ENCODE results near the gene LMO3. TPM values are rescaled to one million over a fixed set of nuclear protein-coding genes. Genes with fewer than 3 reads are reported as not detected.

The LMO3 gene
- total RNA-seq, 1 donor from 2014 or later, result 0.98 TPM

DNA sequence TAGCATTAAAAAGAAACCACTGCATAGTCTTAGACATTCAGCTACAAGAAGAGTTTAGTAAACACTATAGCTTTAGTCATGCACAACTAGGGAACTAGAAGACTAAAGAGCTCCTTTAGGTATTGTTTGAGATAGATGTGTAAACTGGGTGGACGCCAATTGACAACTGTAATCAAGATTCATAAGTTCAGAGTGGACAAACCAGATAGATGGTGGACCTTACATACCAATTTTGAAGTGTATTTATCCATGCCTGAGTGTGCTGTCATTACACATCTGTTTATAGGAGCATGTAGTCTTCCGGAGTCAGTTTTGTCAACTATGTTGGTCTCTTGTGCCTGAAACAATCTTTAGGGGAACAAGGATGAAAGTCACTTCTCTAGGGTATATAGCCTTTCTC, 96.6 kb downstream of the LMO3 start:
- no peak for FAIRE-seq
- H3K27ac ChIP-seq (ENCODE audit: low read depth, low read length), result no peak overlapping the region
- no peak for DNase-seq (ENCODE audit: low read depth)
- H3K36me3 ChIP-seq (ENCODE audit: insufficient read depth, low read length), result no peaks in the 10 kb centered on the region
- H3K9ac ChIP-seq (ENCODE audit: low read length), result no peak overlapping the region
- H3K27me3 ChIP-seq (ENCODE audit: insufficient read depth, low read length), result no peaks in the 10 kb centered on the region
- no peak overlapping the region for H3K27ac Mint-ChIP-seq (ENCODE audit: unreplicated experiment)
- no peaks in the 10 kb centered on the region for H4K20me1 ChIP-seq (ENCODE audit: insufficient read depth, low read length)
- no peaks in the 10 kb centered on the region for H3K9me3 ChIP-seq (ENCODE audit: insufficient read depth, low read depth, low read length)
- H2AFZ ChIP-seq (ENCODE audit: low read depth, low read length), result no peak overlapping the region
- H3K4me3 ChIP-seq (ENCODE audit: insufficient read depth, low read depth, low read length), result no peak overlapping the region
- H3K4me1 ChIP-seq (ENCODE audit: insufficient read depth, low read length), result no peaks in the 10 kb centered on the region
- no peak overlapping the region for H3K4me2 ChIP-seq (ENCODE audit: low read length)
- H3K27me3 Mint-ChIP-seq (ENCODE audit: low read depth, unreplicated experiment), result peaks cover 4% of the 10 kb centered on the region
- H3K79me2 ChIP-seq (ENCODE audit: insufficient read depth, low read length), result no peaks in the 10 kb centered on the region
- H3K9me3 Mint-ChIP-seq (ENCODE audit: unreplicated experiment), result no peaks in the 10 kb centered on the region
- no peak overlapping the region for H3K4me3 Mint-ChIP-seq (ENCODE audit: unreplicated experiment)
- no peak for TF ChIP-seq EZH2 (IDR thresholded peaks at IDR 0.05; ENCODE audit: insufficient read depth, low read length)
- TF ChIP-seq, protein P1, sequence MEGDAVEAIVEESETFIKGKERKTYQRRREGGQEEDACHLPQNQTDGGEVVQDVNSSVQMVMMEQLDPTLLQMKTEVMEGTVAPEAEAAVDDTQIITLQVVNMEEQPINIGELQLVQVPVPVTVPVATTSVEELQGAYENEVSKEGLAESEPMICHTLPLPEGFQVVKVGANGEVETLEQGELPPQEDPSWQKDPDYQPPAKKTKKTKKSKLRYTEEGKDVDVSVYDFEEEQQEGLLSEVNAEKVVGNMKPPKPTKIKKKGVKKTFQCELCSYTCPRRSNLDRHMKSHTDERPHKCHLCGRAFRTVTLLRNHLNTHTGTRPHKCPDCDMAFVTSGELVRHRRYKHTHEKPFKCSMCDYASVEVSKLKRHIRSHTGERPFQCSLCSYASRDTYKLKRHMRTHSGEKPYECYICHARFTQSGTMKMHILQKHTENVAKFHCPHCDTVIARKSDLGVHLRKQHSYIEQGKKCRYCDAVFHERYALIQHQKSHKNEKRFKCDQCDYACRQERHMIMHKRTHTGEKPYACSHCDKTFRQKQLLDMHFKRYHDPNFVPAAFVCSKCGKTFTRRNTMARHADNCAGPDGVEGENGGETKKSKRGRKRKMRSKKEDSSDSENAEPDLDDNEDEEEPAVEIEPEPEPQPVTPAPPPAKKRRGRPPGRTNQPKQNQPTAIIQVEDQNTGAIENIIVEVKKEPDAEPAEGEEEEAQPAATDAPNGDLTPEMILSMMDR (IDR thresholded peaks at IDR 0.05; ENCODE audit: insufficient read depth, low read depth, low read length), result no peak
- peaks cover 1% of the 10 kb centered on the region for H3K4me1 Mint-ChIP-seq (ENCODE audit: low read depth, unreplicated experiment)
- no peaks in the 10 kb centered on the region for H3K36me3 Mint-ChIP-seq (ENCODE audit: low read depth, unreplicated experiment)

GRCh38 chr12:16506394-16506793, 99.6 kb downstream of the LMO3 start:
- no peak for DNase-seq (ENCODE audit: low read depth)
- no peak overlapping the region for H3K4me3 Mint-ChIP-seq (ENCODE audit: unreplicated experiment)
- TF ChIP-seq, protein P1 (IDR thresholded peaks at IDR 0.05; ENCODE audit: insufficient read depth, low read depth, low read length), result no peak
- TF ChIP-seq EZH2 (IDR thresholded peaks at IDR 0.05; ENCODE audit: insufficient read depth, low read length), result no peak
- Histone ChIP-seq H2AFZ (ENCODE audit: low read depth, low read length) (no peak overlapping the region), H3K4me2 (ENCODE audit: low read length) (no peak overlapping the region), H3K27me3 (ENCODE audit: insufficient read depth, low read length) (no peaks in the 10 kb centered on the region), H3K27ac (ENCODE audit: low read depth, low read length) (no peak overlapping the region), H4K20me1 (ENCODE audit: insufficient read depth, low read length) (no peaks in the 10 kb centered on the region), H3K4me1 (ENCODE audit: insufficient read depth, low read length) (no peaks in the 10 kb centered on the region), H3K79me2 (ENCODE audit: insufficient read depth, low read length) (no peaks in the 10 kb centered on the region), H3K4me3 (ENCODE audit: insufficient read depth, low read depth, low read length) (no peak overlapping the region), H3K9ac (ENCODE audit: low read length) (no peak overlapping the region), H3K9me3 (ENCODE audit: insufficient read depth, low read depth, low read length) (no peaks in the 10 kb centered on the region), H3K36me3 (ENCODE audit: insufficient read depth, low read length) (no peaks in the 10 kb centered on the region)
- H3K27ac Mint-ChIP-seq (ENCODE audit: unreplicated experiment), result no peak overlapping the region
- H3K9me3 Mint-ChIP-seq (ENCODE audit: unreplicated experiment), result no peaks in the 10 kb centered on the region
- peaks cover 1% of the 10 kb centered on the region for H3K4me1 Mint-ChIP-seq (ENCODE audit: low read depth, unreplicated experiment)
- no peaks in the 10 kb centered on the region for H3K36me3 Mint-ChIP-seq (ENCODE audit: low read depth, unreplicated experiment)
- H3K27me3 Mint-ChIP-seq (ENCODE audit: low read depth, unreplicated experiment), result peaks cover 4% of the 10 kb centered on the region
- no peak for FAIRE-seq

- H3K79me2 ChIP-seq (ENCODE audit: insufficient read depth, low read length), result no peaks in the 10 kb centered on the region
- no peak for FAIRE-seq
- H3K4me3 Mint-ChIP-seq (ENCODE audit: unreplicated experiment), result no peak overlapping the region
- H3K4me1 Mint-ChIP-seq (ENCODE audit: low read depth, unreplicated experiment), result no peaks in the 10 kb centered on the region
- H3K27ac ChIP-seq (ENCODE audit: low read depth, low read length), result no peak overlapping the region
- no peaks in the 10 kb centered on the region for H3K9me3 Mint-ChIP-seq (ENCODE audit: unreplicated experiment)
- no peaks in the 10 kb centered on the region for H3K4me1 ChIP-seq (ENCODE audit: insufficient read depth, low read length)
- H3K36me3 ChIP-seq (ENCODE audit: insufficient read depth, low read length), result no peaks in the 10 kb centered on the region
- no peak overlapping the region for H3K27ac Mint-ChIP-seq (ENCODE audit: unreplicated experiment)
- no peaks in the 10 kb centered on the region for H4K20me1 ChIP-seq (ENCODE audit: insufficient read depth, low read length)
- no peak overlapping the region for H3K9ac ChIP-seq (ENCODE audit: low read length)
- H3K9me3 ChIP-seq (ENCODE audit: insufficient read depth, low read depth, low read length), result no peaks in the 10 kb centered on the region
- peaks cover 4% of the 10 kb centered on the region for H3K27me3 Mint-ChIP-seq (ENCODE audit: low read depth, unreplicated experiment)
- no peak overlapping the region for H3K4me2 ChIP-seq (ENCODE audit: low read length)
- H3K4me3 ChIP-seq (ENCODE audit: insufficient read depth, low read depth, low read length), result no peak overlapping the region
- H3K36me3 Mint-ChIP-seq (ENCODE audit: low read depth, unreplicated experiment), result no peaks in the 10 kb centered on the region
- H3K27me3 ChIP-seq (ENCODE audit: insufficient read depth, low read length), result no peaks in the 10 kb centered on the region
- no peak overlapping the region for H2AFZ ChIP-seq (ENCODE audit: low read depth, low read length)
- TF ChIP-seq, protein P1 (IDR thresholded peaks at IDR 0.05; ENCODE audit: insufficient read depth, low read depth, low read length), result no peak
- no peak for TF ChIP-seq EZH2 (IDR thresholded peaks at IDR 0.05; ENCODE audit: insufficient read depth, low read length)
- no peak for DNase-seq (ENCODE audit: low read depth)
These were observed 101.8 kb downstream of the LMO3 start for GRCh38 chr12:16504200-16504599.

All from astrocyte (in vitro differentiated cells and primary cell).